HL-60 (cell line): ENCODE measurements around the gene PGBD5.

Experiments used
- DNase-seq, 2 experiments: peaks; one replicate each; pipeline ENCODE4 v3.0.0-alpha.2; 2010 to 2020; ENCODE audit warnings: low read depth in 1 of 2, low spot score in 1 of 2
- H3K27ac ChIP-seq: fragments of 250-450 bp; sonication (Bioruptor Pico); replicated peaks from 2 replicates; pipeline ENCODE4 v1.5.1; 2020; ENCODE audit warnings: mild to moderate bottlenecking, moderate library complexity
- H3K27me3 ChIP-seq: fragments of 250-450 bp; sonication (Bioruptor Pico); 2 replicates; pipeline ENCODE4 v1.5.1; 2021; ENCODE audit warnings: mild to moderate bottlenecking, moderate library complexity; ENCODE audit not compliant: insufficient read depth, poor library complexity, severe bottlenecking
- H3K4me3 ChIP-seq: replicated peaks from 2 replicates; pipeline ENCODE4 v1.5.1; 2011; ENCODE audit warnings: mild to moderate bottlenecking, control low read depth, low read length; ENCODE audit not compliant: insufficient read depth
- GABPA ChIP-seq: IDR thresholded peaks from 2 replicates; pipeline ENCODE4 v1.6.1; 2012; ENCODE audit warnings: low read depth
- POLR2AphosphoS5 ChIP-seq: IDR thresholded peaks from 2 replicates; pipeline ENCODE4 v1.6.1; 2012; ENCODE audit warnings: low read depth
- REST ChIP-seq: IDR thresholded peaks from 2 replicates; pipeline ENCODE4 v1.6.1; 2012; ENCODE audit warnings: low read depth; ENCODE audit not compliant: insufficient replicate concordance
- SPI1 ChIP-seq: IDR thresholded peaks from 2 replicates; pipeline ENCODE4 v1.6.1; 2012; ENCODE audit warnings: low read depth, mild to moderate bottlenecking, borderline replicate concordance
- TF ChIP-seq, protein P1 (sequence below): IDR thresholded peaks from one replicate; pipeline ENCODE4 v1.5.1; 2011; ENCODE audit warnings: low read length, control low read depth, inconsistent platforms; ENCODE audit not compliant: insufficient read depth

Gene PGBD5

GRCh38 chr1:230342019-230342418 is 84.1 kb downstream of the PGBD5 start:
- Histone ChIP-seq H3K27ac (no peak overlapping the region), H3K27me3 (peaks cover 2% of the 10 kb centered on the region), H3K4me3 (no peak overlapping the region)
- TF ChIP-seq GABPA (no peak), SPI1 (no peak), REST (no peak), POLR2AphosphoS5 (no peak)
- TF ChIP-seq, protein P1, sequence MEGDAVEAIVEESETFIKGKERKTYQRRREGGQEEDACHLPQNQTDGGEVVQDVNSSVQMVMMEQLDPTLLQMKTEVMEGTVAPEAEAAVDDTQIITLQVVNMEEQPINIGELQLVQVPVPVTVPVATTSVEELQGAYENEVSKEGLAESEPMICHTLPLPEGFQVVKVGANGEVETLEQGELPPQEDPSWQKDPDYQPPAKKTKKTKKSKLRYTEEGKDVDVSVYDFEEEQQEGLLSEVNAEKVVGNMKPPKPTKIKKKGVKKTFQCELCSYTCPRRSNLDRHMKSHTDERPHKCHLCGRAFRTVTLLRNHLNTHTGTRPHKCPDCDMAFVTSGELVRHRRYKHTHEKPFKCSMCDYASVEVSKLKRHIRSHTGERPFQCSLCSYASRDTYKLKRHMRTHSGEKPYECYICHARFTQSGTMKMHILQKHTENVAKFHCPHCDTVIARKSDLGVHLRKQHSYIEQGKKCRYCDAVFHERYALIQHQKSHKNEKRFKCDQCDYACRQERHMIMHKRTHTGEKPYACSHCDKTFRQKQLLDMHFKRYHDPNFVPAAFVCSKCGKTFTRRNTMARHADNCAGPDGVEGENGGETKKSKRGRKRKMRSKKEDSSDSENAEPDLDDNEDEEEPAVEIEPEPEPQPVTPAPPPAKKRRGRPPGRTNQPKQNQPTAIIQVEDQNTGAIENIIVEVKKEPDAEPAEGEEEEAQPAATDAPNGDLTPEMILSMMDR, result no peak
- DNase-seq, result no peak

- TF ChIP-seq POLR2AphosphoS5 (no peak), SPI1 (no peak), GABPA (no peak), REST (no peak)
- TF ChIP-seq, protein P1, result no peak
- no peak overlapping the region for H3K27ac ChIP-seq
- no peak for DNase-seq
- no peak overlapping the region for H3K4me3 ChIP-seq
- H3K27me3 ChIP-seq, result peaks cover 2% of the 10 kb centered on the region
Measured at GRCh38 chr1:230341162-230341546, 85.0 kb downstream of the PGBD5 start.

- DNase-seq, result no peak
- peaks cover 2% of the 10 kb centered on the region for H3K27me3 ChIP-seq
- no peak overlapping the region for H3K4me3 ChIP-seq
- H3K27ac ChIP-seq, result no peak overlapping the region
- TF ChIP-seq, protein P1, result no peak
- TF ChIP-seq GABPA, result no peak
- no peak for TF ChIP-seq SPI1
- no peak for TF ChIP-seq POLR2AphosphoS5
- no peak for TF ChIP-seq REST
Measured at GRCh38 chr1:230340526-230341161, 85.5 kb downstream of the PGBD5 start.
